Kidney epithelial cell (primary cell): ENCODE data around the gene DENND10. TPM values are rescaled to one million over a fixed set of nuclear protein-coding genes. Genes with fewer than 3 reads are reported as not detected.
"Not testable (repeated sequence)": the region's sequence is repeated elsewhere in the genome, so short reads cannot be mapped to it uniquely, and the experiment has no call there.

Source experiments
- DNase-seq: peaks from one replicate; pipeline ENCODE4 v3.0.0-alpha.2; 2010; ENCODE audit warnings: low read depth
- H3K27me3 ChIP-seq: 2 replicates; pipeline ENCODE4 v1.6.0; 2011; ENCODE audit warnings: low read length; ENCODE audit not compliant: control insufficient read depth, insufficient read depth
- H3K36me3 ChIP-seq: 2 replicates; pipeline ENCODE4 v1.5.1; 2011; ENCODE audit warnings: low read length; ENCODE audit not compliant: control insufficient read depth, insufficient read depth
- H3K4me3 ChIP-seq: 2 replicates; pipeline ENCODE4 v1.5.1; 2011; ENCODE audit warnings: low read depth, mild to moderate bottlenecking, control low read depth, low read length
- total RNA-seq: library from RNA; depleted of rRNA; stranded (reverse); fragments of >200 nt; gene quantifications from 2 replicates; pipeline ENCODE4 v1.2.3, GENCODE V29; 2015
- TF ChIP-seq, protein P1 (sequence below): IDR thresholded peaks from 2 replicates; pipeline ENCODE4 v1.5.1; 2011; ENCODE audit warnings: mild to moderate bottlenecking, moderate library complexity, low read length, control low read depth, inconsistent platforms; ENCODE audit not compliant: insufficient read depth, poor library complexity, severe bottlenecking

Gene DENND10
- total RNA-seq, 1 donor from 2014 or later = 78.7 TPM

DNA sequence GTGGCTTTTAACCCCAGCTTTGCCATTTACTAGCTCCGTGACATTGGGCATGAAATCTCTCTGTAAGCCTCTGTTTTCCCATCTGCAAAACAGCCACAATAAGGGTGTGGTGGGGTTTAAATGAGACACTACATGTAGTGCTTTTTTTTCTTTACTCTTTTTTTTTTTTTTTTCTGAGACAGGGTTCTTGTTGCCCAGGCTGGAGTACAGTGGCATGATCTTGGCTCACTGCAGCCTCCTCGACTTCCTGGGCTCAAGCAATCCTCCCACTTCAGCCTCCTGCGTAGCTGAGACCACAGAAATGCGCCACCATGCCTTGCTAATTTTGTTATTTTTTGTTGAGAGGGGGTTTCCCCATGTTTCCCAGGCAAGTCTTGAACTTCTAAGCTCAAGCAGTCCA lies 8.3 kb upstream of the DENND10 start:
- DNase-seq = no peak
- Histone ChIP-seq H3K4me3 (no peak overlapping the region), H3K27me3 (no peaks in the 10 kb centered on the region), H3K36me3 (no peaks in the 10 kb centered on the region)
- TF ChIP-seq, protein P1, sequence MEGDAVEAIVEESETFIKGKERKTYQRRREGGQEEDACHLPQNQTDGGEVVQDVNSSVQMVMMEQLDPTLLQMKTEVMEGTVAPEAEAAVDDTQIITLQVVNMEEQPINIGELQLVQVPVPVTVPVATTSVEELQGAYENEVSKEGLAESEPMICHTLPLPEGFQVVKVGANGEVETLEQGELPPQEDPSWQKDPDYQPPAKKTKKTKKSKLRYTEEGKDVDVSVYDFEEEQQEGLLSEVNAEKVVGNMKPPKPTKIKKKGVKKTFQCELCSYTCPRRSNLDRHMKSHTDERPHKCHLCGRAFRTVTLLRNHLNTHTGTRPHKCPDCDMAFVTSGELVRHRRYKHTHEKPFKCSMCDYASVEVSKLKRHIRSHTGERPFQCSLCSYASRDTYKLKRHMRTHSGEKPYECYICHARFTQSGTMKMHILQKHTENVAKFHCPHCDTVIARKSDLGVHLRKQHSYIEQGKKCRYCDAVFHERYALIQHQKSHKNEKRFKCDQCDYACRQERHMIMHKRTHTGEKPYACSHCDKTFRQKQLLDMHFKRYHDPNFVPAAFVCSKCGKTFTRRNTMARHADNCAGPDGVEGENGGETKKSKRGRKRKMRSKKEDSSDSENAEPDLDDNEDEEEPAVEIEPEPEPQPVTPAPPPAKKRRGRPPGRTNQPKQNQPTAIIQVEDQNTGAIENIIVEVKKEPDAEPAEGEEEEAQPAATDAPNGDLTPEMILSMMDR = no peak

DNA sequence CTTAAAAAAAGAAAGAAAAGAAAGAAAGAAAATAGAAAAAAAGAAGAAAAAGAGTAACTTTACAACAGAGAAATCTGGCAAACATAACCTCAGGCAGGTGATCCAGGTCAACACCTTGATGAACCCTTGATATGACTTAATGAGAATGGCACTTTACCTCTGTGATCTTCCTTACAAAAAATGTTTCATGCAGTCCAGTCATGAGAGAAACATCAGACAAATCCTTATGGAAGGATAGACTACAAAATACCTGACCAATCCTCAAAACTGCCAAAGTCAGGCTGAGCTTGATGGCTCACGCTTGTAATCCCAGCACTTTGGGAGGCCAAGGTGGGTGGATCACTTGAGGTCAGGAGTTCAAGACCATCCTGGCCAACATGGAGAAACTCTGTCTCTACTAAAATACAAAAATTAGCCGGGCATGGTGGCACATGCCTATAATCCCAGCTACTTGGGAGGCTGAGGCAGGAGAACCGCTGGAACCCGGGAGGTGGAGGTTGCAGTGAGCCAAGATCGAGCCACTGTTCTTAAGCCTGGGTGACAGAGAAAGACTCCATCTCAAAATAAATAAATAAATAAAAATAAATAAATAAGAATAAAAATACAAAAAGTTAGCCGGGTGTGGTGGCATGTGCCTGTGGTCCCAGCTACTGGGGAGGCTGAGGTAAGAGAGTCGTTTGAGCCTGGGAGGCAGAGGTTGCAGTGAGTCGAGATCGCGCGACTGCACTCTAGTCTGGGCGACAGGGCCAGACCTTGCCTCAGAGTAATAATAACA lies 7.1 kb upstream of the DENND10 start:
- not testable (repeated sequence) for H3K4me3 ChIP-seq, H3K36me3 ChIP-seq, H3K27me3 ChIP-seq, DNase-seq

DNA sequence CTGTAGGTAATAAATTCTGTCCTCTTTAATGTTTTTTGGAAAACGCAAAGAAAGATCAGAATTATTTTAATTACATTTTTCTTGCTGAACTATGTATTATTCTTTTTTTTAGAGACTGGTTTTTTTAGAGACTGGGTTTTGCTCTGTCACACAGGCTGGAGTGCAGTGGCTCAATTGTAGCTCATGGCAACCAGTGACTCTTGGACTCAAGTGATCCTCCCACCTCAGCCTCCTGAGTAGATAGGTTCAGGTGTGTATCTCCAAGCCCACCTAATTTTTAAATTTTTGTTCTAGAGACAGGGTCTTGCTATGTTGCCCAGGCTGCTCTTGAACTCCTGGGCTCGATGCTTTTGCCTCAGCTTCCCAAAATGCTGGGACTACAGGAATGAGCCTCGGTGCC lies 5.3 kb upstream of the DENND10 start:
- no peak for DNase-seq
- Histone ChIP-seq H3K27me3 (no peaks in the 10 kb centered on the region), H3K4me3 (no peak overlapping the region), H3K36me3 (no peaks in the 10 kb centered on the region)
- TF ChIP-seq, protein P1 = no peak

DNA sequence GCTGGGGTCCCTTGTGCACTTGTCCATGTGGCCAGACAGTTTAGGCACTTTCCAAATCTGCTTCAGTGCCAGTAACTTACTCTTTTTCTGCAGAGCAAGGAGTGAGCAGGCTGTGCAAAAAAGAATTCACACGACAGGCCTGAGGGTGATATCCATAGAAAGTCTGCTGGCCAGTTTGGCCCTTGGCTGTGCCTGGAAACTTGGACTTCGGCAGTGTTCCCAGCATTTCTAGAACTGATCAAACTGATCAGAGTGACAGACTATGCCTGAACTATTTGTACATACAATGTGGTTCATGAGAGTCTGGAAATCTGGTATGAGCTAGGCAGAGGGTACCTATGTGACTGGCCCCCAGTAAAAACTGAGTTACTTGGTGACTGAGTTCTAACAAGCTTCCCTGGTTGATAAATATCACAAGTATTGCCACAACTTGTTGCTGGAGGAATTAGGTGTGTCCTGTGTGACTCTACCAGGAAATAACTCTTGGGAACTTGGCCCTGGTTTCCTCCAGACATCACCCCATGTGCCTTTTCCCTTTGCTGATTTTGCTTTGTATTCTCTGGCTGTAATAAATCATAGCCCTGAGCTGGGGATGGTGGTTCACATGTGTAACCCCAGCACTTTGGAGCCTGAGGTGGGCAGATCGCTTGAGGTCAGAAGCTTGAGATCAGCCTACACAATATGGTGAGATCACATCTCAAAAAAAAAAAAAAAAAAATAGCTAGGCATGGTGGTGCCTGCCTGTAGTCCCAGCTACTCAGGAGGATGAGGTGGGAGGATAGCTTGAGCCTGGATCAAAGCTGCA lies 3.3 kb upstream of the DENND10 start:
- no peak for DNase-seq
- Histone ChIP-seq H3K36me3 (no peaks in the 10 kb centered on the region), H3K27me3 (no peaks in the 10 kb centered on the region), H3K4me3 (no peak overlapping the region)
- TF ChIP-seq, protein P1 = no peak

- Histone ChIP-seq H3K4me3 (no peak overlapping the region), H3K36me3 (no peaks in the 10 kb centered on the region), H3K27me3 (no peaks in the 10 kb centered on the region)
- TF ChIP-seq, protein P1 = no peak
- DNase-seq = no peak
Observed at GRCh38 chr10:119101366-119102098, 2.4 kb upstream of the DENND10 start.
